ENCODE results near the gene EPHA6.

GRCh38 chr3:97388774-97389173 is 574.4 kb downstream of the EPHA6 start:
- no peak for TF ChIP-seq POLR2A (IDR thresholded peaks at IDR 0.05; ENCODE audit: low read depth, low read length)
- TF ChIP-seq POU2F2 (IDR thresholded peaks at IDR 0.05; ENCODE audit: low read depth, low read length) = no peak
- TF ChIP-seq POLR2AphosphoS5 (IDR thresholded peaks at IDR 0.05; ENCODE audit: low read depth, low read length) = no peak
- TF ChIP-seq SPI1 (IDR thresholded peaks at IDR 0.05; ENCODE audit: low read depth, low read length) = no peak
- TF ChIP-seq PAX5 (IDR thresholded peaks at IDR 0.05; ENCODE audit: insufficient read depth, low read length, severe bottlenecking) = no peak
